Measurements from ENCODE around the gene ZNF366. TPM values are rescaled to one million over a fixed set of nuclear protein-coding genes. Genes with fewer than 3 reads are reported as not detected.

The ZNF366 gene
- total RNA-seq, 1 donor from 2014 or later, result not detected

GRCh38 chr5:72434781-72435437 lies 72.3 kb downstream of the ZNF366 start:
- no peak for TF ChIP-seq EZH2 (IDR thresholded peaks at IDR 0.05; ENCODE audit: insufficient read depth, low read length)
- no peak for TF ChIP-seq CTCF (IDR thresholded peaks at IDR 0.05; ENCODE audit: insufficient read depth, low read depth, low read length)
- Histone ChIP-seq H3K4me1 (ENCODE audit: insufficient read depth, low read length) (no peaks in the 10 kb centered on the region), H3K4me3 (ENCODE audit: insufficient read depth, low read depth, low read length) (no peak overlapping the region), H3K9ac (ENCODE audit: low read length) (no peak overlapping the region), H3K27me3 (ENCODE audit: insufficient read depth, low read length) (no peaks in the 10 kb centered on the region), H3K36me3 (ENCODE audit: insufficient read depth, low read length) (no peaks in the 10 kb centered on the region), H3K9me3 (ENCODE audit: insufficient read depth, low read depth, low read length) (no peaks in the 10 kb centered on the region), H2AFZ (ENCODE audit: low read depth, low read length) (no peak overlapping the region), H3K27ac (ENCODE audit: low read depth, low read length) (no peak overlapping the region), H3K4me2 (ENCODE audit: low read length) (no peak overlapping the region), H4K20me1 (ENCODE audit: insufficient read depth, low read length) (no peaks in the 10 kb centered on the region), H3K79me2 (ENCODE audit: insufficient read depth, low read length) (no peaks in the 10 kb centered on the region)
- Mint-ChIP-seq H3K4me1 (ENCODE audit: low read depth, unreplicated experiment) (no peaks in the 10 kb centered on the region), H3K27me3 (ENCODE audit: low read depth, unreplicated experiment) (peaks cover 5% of the 10 kb centered on the region), H3K4me3 (ENCODE audit: unreplicated experiment) (no peak overlapping the region), H3K36me3 (ENCODE audit: low read depth, unreplicated experiment) (no peaks in the 10 kb centered on the region), H3K9me3 (ENCODE audit: unreplicated experiment) (no peaks in the 10 kb centered on the region), H3K27ac (ENCODE audit: unreplicated experiment) (no peak overlapping the region)
- no peak for FAIRE-seq
- DNase-seq (ENCODE audit: low read depth), result no peak

- Histone ChIP-seq H3K79me2 (ENCODE audit: insufficient read depth, low read length) (no peaks in the 10 kb centered on the region), H3K9me3 (ENCODE audit: insufficient read depth, low read depth, low read length) (no peaks in the 10 kb centered on the region), H4K20me1 (ENCODE audit: insufficient read depth, low read length) (no peaks in the 10 kb centered on the region), H2AFZ (ENCODE audit: low read depth, low read length) (no peak overlapping the region), H3K9ac (ENCODE audit: low read length) (no peak overlapping the region), H3K27me3 (ENCODE audit: insufficient read depth, low read length) (no peaks in the 10 kb centered on the region), H3K36me3 (ENCODE audit: insufficient read depth, low read length) (no peaks in the 10 kb centered on the region), H3K4me3 (ENCODE audit: insufficient read depth, low read depth, low read length) (no peak overlapping the region), H3K4me1 (ENCODE audit: insufficient read depth, low read length) (no peaks in the 10 kb centered on the region), H3K27ac (ENCODE audit: low read depth, low read length) (no peak overlapping the region), H3K4me2 (ENCODE audit: low read length) (no peak overlapping the region)
- peaks cover 5% of the 10 kb centered on the region for H3K27me3 Mint-ChIP-seq (ENCODE audit: low read depth, unreplicated experiment)
- no peak for TF ChIP-seq EZH2 (IDR thresholded peaks at IDR 0.05; ENCODE audit: insufficient read depth, low read length)
- no peak for TF ChIP-seq CTCF (IDR thresholded peaks at IDR 0.05; ENCODE audit: insufficient read depth, low read depth, low read length)
- DNase-seq (ENCODE audit: low read depth) (no peak), FAIRE-seq (no peak)
- H3K4me1 Mint-ChIP-seq (ENCODE audit: low read depth, unreplicated experiment), result no peaks in the 10 kb centered on the region
- H3K27ac Mint-ChIP-seq (ENCODE audit: unreplicated experiment), result no peak overlapping the region
- H3K4me3 Mint-ChIP-seq (ENCODE audit: unreplicated experiment), result no peak overlapping the region
- no peaks in the 10 kb centered on the region for H3K36me3 Mint-ChIP-seq (ENCODE audit: low read depth, unreplicated experiment)
- no peaks in the 10 kb centered on the region for H3K9me3 Mint-ChIP-seq (ENCODE audit: unreplicated experiment)
Observed at GRCh38 chr5:72434056-72434780, 73.0 kb downstream of the ZNF366 start.

- no peak overlapping the region for H2AFZ ChIP-seq (ENCODE audit: low read depth, low read length)
- no peaks in the 10 kb centered on the region for H3K27me3 ChIP-seq (ENCODE audit: insufficient read depth, low read length)
- Mint-ChIP-seq H3K27me3 (ENCODE audit: low read depth, unreplicated experiment) (peaks cover 5% of the 10 kb centered on the region), H3K4me3 (ENCODE audit: unreplicated experiment) (no peak overlapping the region), H3K4me1 (ENCODE audit: low read depth, unreplicated experiment) (peaks cover 2% of the 10 kb centered on the region), H3K36me3 (ENCODE audit: low read depth, unreplicated experiment) (no peaks in the 10 kb centered on the region), H3K9me3 (ENCODE audit: unreplicated experiment) (no peaks in the 10 kb centered on the region), H3K27ac (ENCODE audit: unreplicated experiment) (no peak overlapping the region)
- no peak overlapping the region for H3K9ac ChIP-seq (ENCODE audit: low read length)
- no peaks in the 10 kb centered on the region for H3K79me2 ChIP-seq (ENCODE audit: insufficient read depth, low read length)
- no peak for FAIRE-seq
- no peaks in the 10 kb centered on the region for H4K20me1 ChIP-seq (ENCODE audit: insufficient read depth, low read length)
- TF ChIP-seq CTCF (IDR thresholded peaks at IDR 0.05; ENCODE audit: insufficient read depth, low read depth, low read length) (no peak), EZH2 (IDR thresholded peaks at IDR 0.05; ENCODE audit: insufficient read depth, low read length) (no peak)
- no peaks in the 10 kb centered on the region for H3K36me3 ChIP-seq (ENCODE audit: insufficient read depth, low read length)
- H3K4me2 ChIP-seq (ENCODE audit: low read length), result no peak overlapping the region
- peak; percentile 26 for DNase-seq (ENCODE audit: low read depth)
- no peak overlapping the region for H3K27ac ChIP-seq (ENCODE audit: low read depth, low read length)
- H3K4me1 ChIP-seq (ENCODE audit: insufficient read depth, low read length), result no peaks in the 10 kb centered on the region
- H3K4me3 ChIP-seq (ENCODE audit: insufficient read depth, low read depth, low read length), result no peak overlapping the region
- H3K9me3 ChIP-seq (ENCODE audit: insufficient read depth, low read depth, low read length), result no peaks in the 10 kb centered on the region
Observed at GRCh38 chr5:72433522-72433921, 73.7 kb downstream of the ZNF366 start.

Data from astrocyte (in vitro differentiated cells and primary cell).